Transverse colon (tissue), 4 donors: Measurements from ENCODE around the gene TXNDC17. TPM values are rescaled to one million over a fixed set of nuclear protein-coding genes. Genes with fewer than 3 reads are reported as not detected.
A peak's percentile ranks its signal among the peaks of the same experiment; 100 is the strongest.
"Not testable (repeated sequence)": the region's sequence is repeated elsewhere in the genome, so short reads cannot be mapped to it uniquely, and the experiment has no call there.

Experiments
- DNase-seq: peaks from one replicate; pipeline ENCODE4 v3.0.0-alpha.2; 2019
- H3K27ac ChIP-seq, 4 donors: fragments of 200-600 bp; sonication (generic); 2 replicates each; pipeline ENCODE4 v1.5.1; 2016 to 2018; ENCODE audit warnings: inconsistent platforms in 4 of 4
- H3K27me3 ChIP-seq: fragments of 200-600 bp; sonication (generic); 2 replicates; pipeline ENCODE4 v1.5.1; 2017; ENCODE audit warnings: inconsistent platforms
- H3K36me3 ChIP-seq, 4 donors: fragments of 200-600 bp; sonication (generic); 2 replicates each; pipeline ENCODE4 v1.5.1; 2017 to 2019; ENCODE audit warnings: inconsistent platforms in 4 of 4
- H3K4me1 ChIP-seq, 4 donors: fragments of 200-600 bp; sonication (generic); 2 replicates each; pipeline ENCODE4 v1.5.1; 2017 to 2020; ENCODE audit warnings: inconsistent platforms in 4 of 4
- H3K4me3 ChIP-seq, 4 donors: fragments of 200-600 bp; sonication (generic); 1 replicate in 1 of 4; 2 replicates in 3 of 4; pipeline versions ENCODE4 v1.5.1 to v1.6.1; 2017 to 2019; ENCODE audit warnings: inconsistent platforms in 4 of 4
- H3K9me3 ChIP-seq, 2 donors: fragments of 200-600 bp; sonication (generic); 2 replicates each; pipeline ENCODE4 v1.5.1; 2017 to 2019; ENCODE audit warnings: inconsistent platforms in 2 of 2
- EP300 ChIP-seq: sonication (generic); formaldehyde crosslinking; IDR thresholded peaks from one replicate; pipeline ENCODE4 v1.6.1; 2017; ENCODE audit warnings: antibody characterized with exemption, low read depth
- POLR2A ChIP-seq: fragments of 450-650 bp; IDR thresholded peaks from one replicate; pipeline ENCODE4 v1.6.1; 2016; ENCODE audit warnings: antibody characterized with exemption, mild to moderate bottlenecking, moderate library complexity
- POLR2AphosphoS5 ChIP-seq, 3 donors: sonication (generic); formaldehyde crosslinking; IDR thresholded peaks; one replicate each; pipeline ENCODE4 v1.6.1; 2016; ENCODE audit warnings: antibody characterized with exemption in 3 of 3
- WGBS, 2 donors: methylation state at CpG; one replicate each; pipeline ENCODE4 v1.1.5; 2018; ENCODE audit warnings: low coverage in 1 of 2; 5-methylcytosine and 5-hydroxymethylcytosine counted together
- in situ Hi-C, 4 donors: fragments of 200-750 bp; cut with MboI; loops; one replicate each; pipeline versions ENCODE4 v1.15.0 to v1.15.1; 2017; ENCODE audit warnings: low sequenced_read_pairs in 3 of 4, low pct_ligation_motif_present in 1 of 4, low pct_unique_long_range_greater_than_20kb in 1 of 4
- intact Hi-C: fragments of 100-400 bp; cut with DNase I; formaldehyde crosslinking; loops from one replicate; pipeline ENCODE4 v1.15.1; 2023; ENCODE audit warnings: low total_unique reads
- total RNA-seq, 4 donors: library from RNA; depleted of rRNA; stranded (reverse); fragments of >200 nt; gene quantifications; one replicate each; pipeline ENCODE4 v1.1.0, GENCODE V29; 2016
- TF ChIP-seq, protein P1 (sequence below), 5 experiments: fragments of 200-600 bp in 3 of 5; fragments of 450-650 bp in 2 of 5; sonication (generic) in 3 of 5; IDR thresholded peaks; 1 replicate in 2 of 5; 2 replicates in 3 of 5; pipeline ENCODE4 v1.5.1; 2016 to 2017; ENCODE audit warnings: antibody characterized with exemption in 5 of 5, inconsistent platforms in 3 of 5, mild to moderate bottlenecking in 2 of 5, moderate library complexity in 1 of 5

Gene TXNDC17
- total RNA-seq, 4 donors from 2014 or later: 60.2 to 439 (median 238) TPM

DNA sequence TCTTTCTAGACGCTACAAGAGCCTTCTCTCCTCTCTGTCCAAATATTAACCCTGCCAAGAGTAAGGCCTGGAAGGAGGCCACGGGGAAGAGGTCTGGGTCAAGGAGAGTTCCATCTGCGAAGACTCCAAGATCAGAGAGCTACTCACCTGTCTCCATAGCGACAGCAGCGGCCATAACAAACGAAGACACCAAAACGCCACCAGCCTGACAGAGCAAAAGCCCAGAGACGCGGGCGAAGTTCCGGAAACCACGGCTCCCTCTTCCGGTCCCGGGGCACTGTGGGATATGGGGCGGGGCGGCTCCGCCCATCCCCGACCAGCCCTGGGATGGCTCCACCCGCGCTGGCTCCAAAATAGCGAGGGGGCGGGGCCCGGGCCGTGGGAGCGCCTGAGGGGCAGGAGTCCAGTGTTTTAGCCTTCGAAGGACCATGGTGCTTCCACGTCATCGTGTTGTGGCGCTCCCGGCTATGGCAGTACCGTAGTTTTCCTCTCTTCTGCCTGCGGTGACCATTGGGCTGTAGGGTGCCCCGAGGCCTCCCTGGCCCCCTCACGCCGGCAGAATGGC is 10.6 kb downstream of the TXNDC17 start, which contains the start of the genes C17orf100 and MED31:
C17orf100 (plus strand) TSS at position 409 of the 565 bp plus-strand sequence; CDS start at position 561, 152 bp downstream.
MED31 (minus strand) TSS at position 252 of the 565 bp plus-strand sequence; CDS start at position 175, 77 bp downstream.
- 0 to 3% methylated on average over 2 to 34 of the region's 35 CpGs for WGBS, 2 donors
- H3K27ac ChIP-seq: peak within 1 kb of the TSS; percentile 94 to 97 (median 96)
- peak within 1 kb of the TSS; percentile 63 to 90 (median 80) for H3K4me3 ChIP-seq
- intact Hi-C loops (no loop called here), in situ Hi-C loops (loop anchor here in 1 of 4 donors (25.0 kb wide), 1 partner anchor 361 kb away; the partner anchor contains the start of genes BCL6B and RNASEK)
- no peaks in the 10 kb centered on the region for H3K36me3 ChIP-seq
- H3K4me1 ChIP-seq: peaks cover 13 to 48% (median 28%) of the 10 kb centered on the region in 4 donors
- H3K9me3 ChIP-seq: no peaks in the 10 kb centered on the region
- DNase-seq: peak; percentile 98
- TF ChIP-seq, protein P1, sequence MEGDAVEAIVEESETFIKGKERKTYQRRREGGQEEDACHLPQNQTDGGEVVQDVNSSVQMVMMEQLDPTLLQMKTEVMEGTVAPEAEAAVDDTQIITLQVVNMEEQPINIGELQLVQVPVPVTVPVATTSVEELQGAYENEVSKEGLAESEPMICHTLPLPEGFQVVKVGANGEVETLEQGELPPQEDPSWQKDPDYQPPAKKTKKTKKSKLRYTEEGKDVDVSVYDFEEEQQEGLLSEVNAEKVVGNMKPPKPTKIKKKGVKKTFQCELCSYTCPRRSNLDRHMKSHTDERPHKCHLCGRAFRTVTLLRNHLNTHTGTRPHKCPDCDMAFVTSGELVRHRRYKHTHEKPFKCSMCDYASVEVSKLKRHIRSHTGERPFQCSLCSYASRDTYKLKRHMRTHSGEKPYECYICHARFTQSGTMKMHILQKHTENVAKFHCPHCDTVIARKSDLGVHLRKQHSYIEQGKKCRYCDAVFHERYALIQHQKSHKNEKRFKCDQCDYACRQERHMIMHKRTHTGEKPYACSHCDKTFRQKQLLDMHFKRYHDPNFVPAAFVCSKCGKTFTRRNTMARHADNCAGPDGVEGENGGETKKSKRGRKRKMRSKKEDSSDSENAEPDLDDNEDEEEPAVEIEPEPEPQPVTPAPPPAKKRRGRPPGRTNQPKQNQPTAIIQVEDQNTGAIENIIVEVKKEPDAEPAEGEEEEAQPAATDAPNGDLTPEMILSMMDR (IDR thresholded peaks at IDR 0.05): no peak
- no peak for TF ChIP-seq EP300
- peak; percentile 87 to 94 (median 89) for TF ChIP-seq POLR2AphosphoS5 (IDR thresholded peaks at IDR 0.05)
- peak; percentile 82 for TF ChIP-seq POLR2A
- peaks cover 24% of the 10 kb centered on the region for H3K27me3 ChIP-seq

DNA sequence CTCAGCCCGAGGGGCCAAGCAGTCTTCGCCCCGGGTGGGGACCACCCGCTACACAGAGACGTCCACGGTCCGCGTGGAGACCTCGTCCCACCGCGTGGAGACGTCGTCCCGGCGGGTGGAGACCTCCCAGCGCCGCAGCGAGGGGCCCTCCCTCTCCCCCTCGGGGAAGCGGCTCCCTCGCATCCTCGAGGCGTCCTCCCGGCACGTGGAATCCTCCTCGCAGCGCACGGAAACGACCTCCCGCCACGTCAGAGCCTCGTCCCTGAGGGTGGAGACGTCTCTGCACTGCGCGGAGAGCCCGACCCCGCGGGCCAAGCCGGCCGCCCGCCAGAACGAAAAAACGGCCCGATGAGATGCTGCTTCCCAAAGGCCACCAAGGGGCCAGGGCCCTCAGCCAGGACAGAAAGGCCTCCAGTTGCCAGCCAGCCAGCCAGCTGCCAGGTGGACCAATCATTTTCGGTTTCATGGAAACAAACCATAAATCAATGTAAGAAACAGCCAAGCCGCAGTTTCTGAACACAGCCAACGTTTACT is 11.1 kb downstream of the TXNDC17 start:
- in situ Hi-C loops: loop anchor here in 1 of 4 donors (25.0 kb wide), 1 partner anchor 360 kb away; the partner anchor contains the start of genes BCL6B and RNASEK

DNA sequence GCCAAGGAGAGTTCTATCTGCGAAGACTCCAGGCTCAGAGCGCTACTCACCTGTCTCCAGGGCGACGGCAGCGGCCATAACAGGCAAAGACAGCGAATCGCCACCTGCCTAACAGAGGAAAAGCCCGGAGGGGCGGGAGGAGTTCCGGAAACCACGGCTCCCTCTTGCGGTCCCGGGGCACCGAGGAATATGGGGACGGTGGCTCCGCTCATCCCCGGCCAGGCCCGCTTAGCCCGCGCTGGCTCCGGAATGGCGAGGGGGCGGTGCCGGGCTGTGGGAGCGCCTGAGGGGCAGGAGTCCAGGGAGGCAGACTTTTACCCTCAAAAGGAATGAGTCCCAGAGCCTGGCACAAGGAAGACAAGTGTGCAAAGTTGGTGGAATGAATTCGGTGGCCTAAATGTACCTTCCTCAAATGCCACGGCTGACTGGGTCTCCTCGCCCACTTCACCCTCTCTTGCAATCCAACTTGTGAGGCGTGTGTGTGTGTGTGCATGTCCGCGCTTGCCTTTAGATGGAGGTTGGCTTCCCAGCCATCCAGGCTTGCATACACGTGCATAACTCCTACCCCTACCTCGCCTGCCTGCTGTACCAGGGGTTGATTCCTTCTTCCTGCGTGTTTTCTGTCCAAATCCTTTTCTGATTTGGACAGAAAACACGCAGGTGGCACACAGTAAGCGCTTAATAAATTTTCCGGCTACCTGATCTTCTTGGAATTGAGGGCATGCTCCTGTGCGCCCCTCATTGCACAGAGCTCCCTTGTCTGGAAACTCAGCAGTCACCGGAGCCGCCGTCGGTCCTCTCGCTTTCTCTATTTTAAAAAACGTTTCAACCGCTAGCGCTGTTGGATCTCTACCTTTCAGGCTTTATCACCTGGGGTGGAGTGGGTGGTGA is 14.2 kb downstream of the TXNDC17 start:
- Histone ChIP-seq H3K4me1 (peaks cover 11 to 43% (median 27%) of the 10 kb centered on the region in 4 donors), H3K27me3 (peaks cover 49% of the 10 kb centered on the region), H3K4me3 (no peak overlapping the region), H3K27ac (no peak overlapping the region), H3K9me3 (no peaks in the 10 kb centered on the region), H3K36me3 (no peaks in the 10 kb centered on the region)
- peak; percentile 58 for DNase-seq
- in situ Hi-C loops (loop anchor here in 1 of 4 donors (25.0 kb wide), 1 partner anchor 357 kb away; the partner anchor contains the start of genes BCL6B and RNASEK), intact Hi-C loops (no loop called here)
- WGBS, 2 donors: 47 to 58% methylated on average over 6 to 46 of the region's 46 CpGs
- TF ChIP-seq, protein P1 (IDR thresholded peaks at IDR 0.05): peak in 1 of 5 experiments; percentile 13
- no peak for TF ChIP-seq POLR2A

More for the DNA sequence above, 11.1 kb downstream of the TXNDC17 start:
- 4% methylated on average over 28 of the region's 47 CpGs; no CpG with 5 or more reads in 1 of the 2 donors for WGBS, 2 donors
- TF ChIP-seq EP300 (no peak), POLR2AphosphoS5 (IDR thresholded peaks at IDR 0.05) (peak in 2 of 3 donors; percentile 38 to 63)
- TF ChIP-seq, protein P1 (IDR thresholded peaks at IDR 0.05): peak in 1 of 5 experiments; percentile 23
- no peaks in the 10 kb centered on the region for H3K9me3 ChIP-seq
- peak; percentile 61 for DNase-seq
- intact Hi-C loops: no loop called here
- peak overlapping the region; percentile 94 to 97 (median 96) for H3K27ac ChIP-seq
- no peaks in the 10 kb centered on the region for H3K36me3 ChIP-seq
- H3K4me1 ChIP-seq: peaks cover 13 to 50% (median 28%) of the 10 kb centered on the region in 4 donors
- peak overlapping the region; percentile 4 to 90 (median 80) for H3K4me3 ChIP-seq
- peaks cover 27% of the 10 kb centered on the region for H3K27me3 ChIP-seq

DNA sequence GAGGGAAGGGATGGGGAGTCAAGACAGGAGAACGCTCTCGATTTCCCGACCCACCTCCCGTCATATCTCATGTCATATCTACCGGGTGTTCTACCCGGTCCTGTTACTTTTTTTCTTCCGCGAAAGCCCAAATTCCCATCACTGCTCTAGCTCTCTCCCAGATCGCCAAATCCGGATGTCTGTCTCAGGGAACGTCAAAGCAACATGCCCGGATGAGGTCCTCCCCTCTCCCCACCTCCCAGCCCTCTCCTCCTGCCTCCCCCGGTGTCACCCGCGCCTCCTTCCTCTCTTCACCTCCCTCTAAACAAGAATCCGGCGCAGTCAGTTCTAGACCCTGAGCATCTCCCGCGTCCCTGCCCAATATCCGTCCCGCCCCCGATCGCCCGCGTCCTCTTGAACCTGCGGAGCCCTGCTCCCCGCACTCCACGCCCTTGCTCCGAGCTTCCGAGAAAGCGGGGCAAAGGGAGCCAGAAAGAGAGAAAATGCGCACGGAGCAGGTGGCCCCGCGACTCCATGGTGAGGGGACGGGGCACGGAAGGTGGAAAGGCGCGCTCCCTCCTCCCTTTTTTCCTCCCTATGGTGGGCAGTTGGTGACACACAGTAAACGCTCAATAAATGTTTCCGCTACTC is 15.0 kb downstream of the TXNDC17 start:
- Histone ChIP-seq H3K4me1 (peaks cover 6 to 37% (median 20%) of the 10 kb centered on the region in 4 donors), H3K27me3 (peaks cover 54% of the 10 kb centered on the region)
- in situ Hi-C loops: loop anchor here in 1 of 4 donors (25.0 kb wide), 1 partner anchor 356 kb away; the partner anchor contains the start of genes BCL6B and RNASEK
- H3K4me3 ChIP-seq, DNase-seq, H3K36me3 ChIP-seq, H3K9me3 ChIP-seq, H3K27ac ChIP-seq, intact Hi-C loops: not testable (repeated sequence)
- WGBS, 2 donors: 3% methylated on average over 31 of the region's 41 CpGs; no CpG with 5 or more reads in 1 of the 2 donors

DNA sequence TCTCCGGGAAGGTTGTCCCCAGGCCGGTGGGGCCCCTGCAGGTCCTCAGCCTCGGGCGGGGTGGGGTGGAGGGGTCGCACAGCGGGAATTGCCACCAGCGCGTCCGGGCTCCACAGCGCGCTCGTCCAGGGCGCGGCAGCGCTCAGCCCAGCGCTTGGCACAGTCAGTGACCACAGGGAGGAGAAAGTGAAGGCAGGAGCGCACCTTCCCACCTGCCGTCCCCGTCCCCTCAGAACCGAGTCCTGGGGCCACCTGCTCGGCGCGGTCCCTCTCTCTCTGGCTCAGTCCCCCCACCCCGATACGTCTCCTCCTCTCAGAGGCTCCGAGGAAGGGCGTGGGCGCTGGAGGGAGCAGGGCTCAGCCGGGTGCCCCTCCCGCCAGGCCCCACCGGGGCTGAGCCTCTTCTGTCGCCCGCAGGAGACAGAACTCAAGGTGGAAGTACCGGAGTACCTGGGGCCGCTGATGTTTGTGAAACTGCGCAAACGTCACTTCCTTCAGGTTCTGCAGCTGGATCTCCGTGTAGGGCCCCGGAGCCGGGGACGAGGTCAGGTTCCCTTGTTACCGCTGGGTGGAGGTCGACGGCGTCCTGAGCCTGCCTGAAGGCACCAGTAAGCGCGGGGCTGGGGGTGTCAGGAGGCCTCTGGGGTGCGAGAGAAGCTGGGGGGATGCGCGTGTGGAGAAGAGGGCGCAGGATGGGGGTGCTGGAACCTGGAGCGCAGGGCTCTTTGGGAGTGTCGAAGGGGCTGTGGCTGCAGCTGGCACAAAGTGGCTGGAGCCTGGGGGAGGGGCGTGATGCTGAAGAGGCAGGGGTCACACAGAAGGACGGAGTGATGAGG is 16.2 kb downstream of the TXNDC17 start:
- intact Hi-C loops, H3K27ac ChIP-seq, H3K9me3 ChIP-seq, H3K36me3 ChIP-seq: not testable (repeated sequence)
- H3K4me3 ChIP-seq: peak overlapping the region in 2 of 4 donors; percentile 18 to 39
- H3K4me1 ChIP-seq: peaks cover 6 to 37% (median 16%) of the 10 kb centered on the region in 4 donors
- peaks cover 62% of the 10 kb centered on the region for H3K27me3 ChIP-seq
- 13% methylated on average over 35 of the region's 55 CpGs; no CpG with 5 or more reads in 1 of the 2 donors for WGBS, 2 donors
- in situ Hi-C loops: loop anchor here in 1 of 4 donors (25.0 kb wide), 1 partner anchor 355 kb away; the partner anchor contains the start of genes BCL6B and RNASEK
- peak; percentile 40 for DNase-seq
